ENCODE data around the gene TMEM132A.

GRCh38 chr11:60916669-60917206, 7.5 kb upstream of the TMEM132A start:
- TF ChIP-seq CTCF (IDR thresholded peaks at IDR 0.05): no peak
- TF ChIP-seq EP300 (IDR thresholded peaks at IDR 0.05): no peak

All from suprapubic skin (tissue), 3 donors.